GM12801 (cell line): Measurements from ENCODE around the gene ABL1.

ENCODE experiments used
- TF ChIP-seq, protein P1 (sequence below): IDR thresholded peaks from one replicate; pipeline ENCODE4 v1.5.1; 2011; ENCODE audit warnings: control low read depth; ENCODE audit not compliant: insufficient read length; ENCODE audit errors: extremely low read depth

Gene ABL1

GRCh38 chr9:130858739-130859705, 24.0 kb downstream of the ABL1 start:
- TF ChIP-seq, protein P1, sequence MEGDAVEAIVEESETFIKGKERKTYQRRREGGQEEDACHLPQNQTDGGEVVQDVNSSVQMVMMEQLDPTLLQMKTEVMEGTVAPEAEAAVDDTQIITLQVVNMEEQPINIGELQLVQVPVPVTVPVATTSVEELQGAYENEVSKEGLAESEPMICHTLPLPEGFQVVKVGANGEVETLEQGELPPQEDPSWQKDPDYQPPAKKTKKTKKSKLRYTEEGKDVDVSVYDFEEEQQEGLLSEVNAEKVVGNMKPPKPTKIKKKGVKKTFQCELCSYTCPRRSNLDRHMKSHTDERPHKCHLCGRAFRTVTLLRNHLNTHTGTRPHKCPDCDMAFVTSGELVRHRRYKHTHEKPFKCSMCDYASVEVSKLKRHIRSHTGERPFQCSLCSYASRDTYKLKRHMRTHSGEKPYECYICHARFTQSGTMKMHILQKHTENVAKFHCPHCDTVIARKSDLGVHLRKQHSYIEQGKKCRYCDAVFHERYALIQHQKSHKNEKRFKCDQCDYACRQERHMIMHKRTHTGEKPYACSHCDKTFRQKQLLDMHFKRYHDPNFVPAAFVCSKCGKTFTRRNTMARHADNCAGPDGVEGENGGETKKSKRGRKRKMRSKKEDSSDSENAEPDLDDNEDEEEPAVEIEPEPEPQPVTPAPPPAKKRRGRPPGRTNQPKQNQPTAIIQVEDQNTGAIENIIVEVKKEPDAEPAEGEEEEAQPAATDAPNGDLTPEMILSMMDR: no peak

DNA sequence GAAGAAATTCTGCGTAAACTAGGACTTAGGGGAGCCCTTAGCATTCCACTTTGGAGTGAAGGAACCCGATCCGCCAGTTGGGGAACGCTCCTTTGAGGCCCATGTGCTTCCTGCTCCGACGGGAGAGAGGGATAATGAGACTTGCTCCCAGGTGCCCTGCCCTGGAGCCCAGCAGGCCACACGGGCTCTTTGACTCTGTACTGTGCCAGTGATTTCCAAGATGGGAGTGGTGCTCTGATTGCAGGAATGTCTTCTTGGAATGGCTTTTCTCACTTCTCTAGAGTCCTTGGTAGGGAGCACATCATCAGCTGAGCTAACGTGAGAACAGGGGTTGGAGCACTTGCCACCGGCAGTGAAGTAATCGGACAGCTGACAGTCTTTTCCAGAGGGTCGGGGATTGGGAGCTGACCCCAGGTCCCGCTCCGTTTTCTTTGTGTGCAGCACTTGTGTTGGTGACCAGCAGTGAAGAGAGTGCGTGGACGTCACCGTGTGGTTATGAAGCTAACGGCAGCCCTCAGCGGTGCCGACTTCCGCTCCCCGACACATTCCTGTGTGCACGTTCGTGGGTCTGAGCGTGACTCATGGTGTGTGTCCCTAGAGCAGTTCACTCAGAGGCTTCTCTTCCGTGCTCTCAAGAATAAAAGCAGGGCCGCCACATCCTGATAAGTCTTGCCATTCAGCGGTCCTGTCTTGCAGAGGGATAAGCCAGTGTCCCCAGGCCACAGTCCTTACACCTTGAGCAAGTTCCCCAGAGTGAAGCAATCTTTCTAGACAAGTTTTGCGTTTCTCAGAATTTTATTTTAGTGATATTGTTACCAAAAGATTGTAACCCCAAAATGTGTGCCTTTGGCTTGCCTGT, 25.6 kb downstream of the ABL1 start:
- TF ChIP-seq, protein P1: no peak

DNA sequence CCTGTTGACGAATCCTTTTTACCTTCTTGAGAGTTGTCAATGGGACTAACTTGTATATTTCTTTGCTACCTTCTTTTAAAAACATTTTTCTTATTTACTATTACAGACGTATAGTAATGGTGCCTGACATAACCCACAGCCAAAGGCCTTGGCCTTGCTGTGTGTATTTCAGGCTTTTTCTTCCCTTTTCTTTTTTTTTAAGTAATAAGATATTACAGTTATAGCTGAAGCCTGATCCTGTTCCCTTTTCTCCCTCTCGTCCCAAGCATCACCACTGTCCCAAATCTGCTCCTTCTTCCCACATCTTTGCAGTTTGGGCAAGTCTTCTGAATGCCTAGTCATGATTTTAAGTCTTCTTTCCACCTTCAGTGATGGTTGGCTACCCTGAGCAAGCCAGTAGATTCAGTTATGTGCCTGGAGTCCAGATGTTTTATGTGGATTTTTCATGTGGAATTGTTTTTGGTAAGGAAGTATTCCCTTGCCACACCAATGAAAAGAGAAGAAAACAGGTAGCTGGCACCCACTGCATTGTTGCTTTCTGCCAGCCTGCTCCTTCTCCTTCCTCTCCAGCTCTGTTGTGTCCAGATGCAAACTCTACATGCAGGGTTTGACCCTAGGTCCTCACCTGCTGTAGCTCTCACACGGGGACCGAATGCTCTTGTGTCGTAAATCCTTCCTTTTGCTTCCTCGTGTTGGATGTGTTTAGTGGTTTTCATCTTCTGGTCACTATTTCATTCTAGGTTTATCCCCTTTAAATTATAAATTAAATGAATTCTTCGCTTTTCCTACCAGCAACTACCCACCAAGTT, 26.5 kb downstream of the ABL1 start:
- TF ChIP-seq, protein P1: no peak

DNA sequence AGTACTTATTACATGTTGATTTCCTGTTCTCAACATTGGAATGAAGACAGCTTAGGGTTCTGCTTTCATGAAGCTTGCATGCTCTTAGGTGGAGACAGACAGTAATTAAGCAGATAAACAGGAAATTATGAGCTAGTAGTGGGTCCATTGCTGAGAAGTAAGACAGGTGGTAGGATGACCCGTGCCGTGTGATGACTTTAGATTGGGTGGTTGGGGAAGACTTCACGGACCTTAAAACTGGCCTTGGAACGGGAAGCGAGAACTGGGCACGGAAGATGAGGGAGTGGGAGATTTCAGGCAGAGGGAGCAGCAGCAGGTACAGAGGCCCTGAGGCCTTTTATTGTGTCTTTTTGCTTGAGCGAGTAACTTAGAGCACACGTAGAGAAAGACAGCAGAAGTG, 27.2 kb downstream of the ABL1 start:
- TF ChIP-seq, protein P1: no peak

GRCh38 chr9:130862747-130863146, 27.7 kb downstream of the ABL1 start:
- TF ChIP-seq, protein P1: no peak

DNA sequence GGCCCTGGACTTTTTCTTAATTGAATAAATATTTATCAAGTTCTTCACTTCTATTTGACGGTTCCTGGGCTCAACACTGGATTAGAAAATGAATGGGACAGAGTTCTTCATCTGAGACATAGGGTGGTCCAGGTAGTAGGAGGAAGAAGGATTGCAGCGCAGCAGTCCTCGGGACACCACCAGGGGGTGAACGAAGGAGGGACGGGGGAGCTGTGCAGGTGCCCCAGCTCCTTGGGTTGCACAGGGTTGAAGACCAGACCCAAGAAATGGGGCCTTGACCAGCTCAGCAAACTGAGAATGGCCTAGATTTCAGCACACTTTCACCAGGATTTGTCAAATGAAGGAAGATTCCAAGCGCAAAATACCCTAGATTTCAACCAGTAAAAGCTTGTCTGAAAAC, 29.5 kb downstream of the ABL1 start:
- TF ChIP-seq, protein P1: no peak
